A549 treated with AZD2906 at 1 μM for 4 hours (cell line): ENCODE results near the gene OR2F1. TPM values are rescaled to one million over a fixed set of nuclear protein-coding genes. Genes with fewer than 3 reads are reported as not detected.

ENCODE experiments used
- total RNA-seq: library from RNA; stranded (reverse); fragments of 200-300 nt; extraction: Qiagen RNA extraction; gene quantifications from 5 replicates; pipeline ENCODE4 v1.2.3, GENCODE V29; 2022

The OR2F1 gene, protein sequence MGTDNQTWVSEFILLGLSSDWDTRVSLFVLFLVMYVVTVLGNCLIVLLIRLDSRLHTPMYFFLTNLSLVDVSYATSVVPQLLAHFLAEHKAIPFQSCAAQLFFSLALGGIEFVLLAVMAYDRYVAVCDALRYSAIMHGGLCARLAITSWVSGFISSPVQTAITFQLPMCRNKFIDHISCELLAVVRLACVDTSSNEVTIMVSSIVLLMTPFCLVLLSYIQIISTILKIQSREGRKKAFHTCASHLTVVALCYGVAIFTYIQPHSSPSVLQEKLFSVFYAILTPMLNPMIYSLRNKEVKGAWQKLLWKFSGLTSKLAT
- not detected in 5 replicates for total RNA-seq

GRCh38 chr7:143954544-143954943 is at the start of gene OR2F1:
OR2F1 (plus strand) TSS chr7:143954844; CDS start chr7:143959971, 5,127 bp downstream.

GRCh38 chr7:143934526-143935325 is 19.9 kb upstream of the OR2F1 start, which contains the start of gene OR2F2:
OR2F2 (plus strand) TSS chr7:143935233; CDS start chr7:143935233, 0 bp downstream.

GRCh38 chr7:144000020-144000419 is 45.4 kb downstream of the OR2F1 start, which contains the start of gene OR6B1:
OR6B1 (plus strand) TSS chr7:144000320; CDS start chr7:144003997, 3,677 bp downstream.

Other genes with a start within 250 kb of the OR2F1 start
- not detected in 5 replicates for gene CTAGE6, start 197.1 kb upstream of the OR2F1 start, total RNA-seq
- 14.3 to 19.9 TPM (median 17.3 TPM) in 5 replicates for gene TCAF1, start 52.7 kb upstream of the OR2F1 start, total RNA-seq
- gene OR2F2, start 19.6 kb upstream of the OR2F1 start, total RNA-seq, result not detected in 5 replicates
- not detected in 5 replicates for gene OR6B1, start 45.5 kb downstream of the OR2F1 start, total RNA-seq
- gene OR2A5, start 94.1 kb downstream of the OR2F1 start, total RNA-seq, result not detected in 5 replicates
- gene OR2A25, start 115.0 kb downstream of the OR2F1 start, total RNA-seq, result not detected in 5 replicates
- not detected in 5 replicates for gene OR2A12, start 131.4 kb downstream of the OR2F1 start, total RNA-seq
- gene OR2A2, start 154.7 kb downstream of the OR2F1 start, total RNA-seq, result not detected in 5 replicates
- not detected in 5 replicates for gene OR2A14, start 168.3 kb downstream of the OR2F1 start, total RNA-seq
- gene CTAGE4, start 228.6 kb downstream of the OR2F1 start, total RNA-seq, result 0.06 TPM in 1 of 5 replicates, not detected in the others
- 0.46 to 0.73 TPM (median 0.55 TPM) in 5 replicates for gene ARHGEF35, start 241.0 kb downstream of the OR2F1 start, total RNA-seq